ENCODE measurements around the gene DPYD.
"Not testable (repeated sequence)": the region's sequence is repeated elsewhere in the genome, so short reads cannot be mapped to it uniquely, and the experiment has no call there.

DPYD gene

GRCh38 chr1:97231354-97231753 is 689.5 kb downstream of the DPYD start:
- H3K36me3 Mint-ChIP-seq (ENCODE audit: insufficient read depth), result peaks cover 12% of the 10 kb centered on the region
- DNase-seq; ATAC-seq (replicated peaks); H3K4me3 Mint-ChIP-seq; H3K4me1 Mint-ChIP-seq (ENCODE audit: low read depth in 2 of 2); H3K27ac Mint-ChIP-seq; H3K9me3 Mint-ChIP-seq; H3K27me3 Mint-ChIP-seq: not testable (repeated sequence)

GRCh38 chr1:97212671-97213070 is 708.2 kb downstream of the DPYD start:
- Mint-ChIP-seq H3K9me3 (no peaks in the 10 kb centered on the region), H3K4me1 (ENCODE audit: low read depth in 2 of 2) (peaks cover 0 to 2% of the 10 kb centered on the region in 2 donors), H3K27ac (no peak overlapping the region), H3K36me3 (ENCODE audit: insufficient read depth) (peaks cover 4% of the 10 kb centered on the region), H3K4me3 (no peak overlapping the region), H3K27me3 (no peaks in the 10 kb centered on the region)
- DNase-seq (no peak), ATAC-seq (replicated peaks) (no peak)

GRCh38 chr1:97210307-97210706 is 710.5 kb downstream of the DPYD start:
- no peaks in the 10 kb centered on the region for H3K9me3 Mint-ChIP-seq
- ATAC-seq (replicated peaks) (no peak), DNase-seq (no peak)
- no peak overlapping the region for H3K27ac Mint-ChIP-seq
- no peaks in the 10 kb centered on the region for H3K27me3 Mint-ChIP-seq
- no peak overlapping the region for H3K4me3 Mint-ChIP-seq
- peaks cover 0 to 2% of the 10 kb centered on the region in 2 donors for H3K4me1 Mint-ChIP-seq (ENCODE audit: low read depth in 2 of 2)
- H3K36me3 Mint-ChIP-seq (ENCODE audit: insufficient read depth), result no peaks in the 10 kb centered on the region

GRCh38 chr1:97209381-97209957 is 711.4 kb downstream of the DPYD start:
- Mint-ChIP-seq H3K4me3 (no peak overlapping the region), H3K4me1 (ENCODE audit: low read depth in 2 of 2) (peaks cover 0 to 2% of the 10 kb centered on the region in 2 donors), H3K9me3 (no peaks in the 10 kb centered on the region), H3K36me3 (ENCODE audit: insufficient read depth) (no peaks in the 10 kb centered on the region), H3K27me3 (no peaks in the 10 kb centered on the region), H3K27ac (no peak overlapping the region)
- DNase-seq (no peak), ATAC-seq (replicated peaks) (no peak)

- Mint-ChIP-seq H3K27ac (no peak overlapping the region), H3K4me3 (no peak overlapping the region), H3K27me3 (no peaks in the 10 kb centered on the region), H3K36me3 (ENCODE audit: insufficient read depth) (no peaks in the 10 kb centered on the region), H3K4me1 (ENCODE audit: low read depth in 2 of 2) (no peaks in the 10 kb centered on the region), H3K9me3 (no peaks in the 10 kb centered on the region)
- no peak for ATAC-seq (replicated peaks)
- no peak for DNase-seq
Measured at GRCh38 chr1:97207868-97208267, 713.0 kb downstream of the DPYD start.

- H3K27me3 Mint-ChIP-seq, result no peaks in the 10 kb centered on the region
- ATAC-seq (replicated peaks) (no peak), DNase-seq (no peak)
- H3K4me1 Mint-ChIP-seq (ENCODE audit: low read depth in 2 of 2), result no peaks in the 10 kb centered on the region
- H3K27ac Mint-ChIP-seq, result no peak overlapping the region
- no peaks in the 10 kb centered on the region for H3K36me3 Mint-ChIP-seq (ENCODE audit: insufficient read depth)
- H3K9me3 Mint-ChIP-seq, result no peaks in the 10 kb centered on the region
- H3K4me3 Mint-ChIP-seq, result no peak overlapping the region
Measured at GRCh38 chr1:97204468-97204867, 716.4 kb downstream of the DPYD start.

GRCh38 chr1:97202481-97203380 is 718.1 kb downstream of the DPYD start:
- ATAC-seq (replicated peaks) (no peak), DNase-seq (no peak)
- Mint-ChIP-seq H3K27ac (no peak overlapping the region), H3K36me3 (ENCODE audit: insufficient read depth) (no peaks in the 10 kb centered on the region), H3K4me3 (no peak overlapping the region), H3K27me3 (no peaks in the 10 kb centered on the region), H3K9me3 (no peaks in the 10 kb centered on the region), H3K4me1 (ENCODE audit: low read depth in 2 of 2) (no peaks in the 10 kb centered on the region)

GRCh38 chr1:97201641-97202040 is 719.2 kb downstream of the DPYD start:
- no peaks in the 10 kb centered on the region for H3K9me3 Mint-ChIP-seq
- no peaks in the 10 kb centered on the region for H3K4me1 Mint-ChIP-seq (ENCODE audit: low read depth in 2 of 2)

GRCh38 chr1:97200595-97200994 is 720.2 kb downstream of the DPYD start:
- H3K4me3 Mint-ChIP-seq, result no peak overlapping the region
- DNase-seq (no peak), ATAC-seq (replicated peaks) (no peak)
- H3K36me3 Mint-ChIP-seq (ENCODE audit: insufficient read depth), result no peaks in the 10 kb centered on the region
- H3K4me1 Mint-ChIP-seq (ENCODE audit: low read depth in 2 of 2), result no peaks in the 10 kb centered on the region
- H3K9me3 Mint-ChIP-seq, result no peaks in the 10 kb centered on the region
- no peaks in the 10 kb centered on the region for H3K27me3 Mint-ChIP-seq
- no peak overlapping the region for H3K27ac Mint-ChIP-seq

More at GRCh38 chr1:97201641-97202040, 719.2 kb downstream of the DPYD start:
- no peak for ATAC-seq (replicated peaks)
- Mint-ChIP-seq H3K27ac (no peak overlapping the region), H3K27me3 (no peaks in the 10 kb centered on the region), H3K4me3 (no peak overlapping the region), H3K36me3 (ENCODE audit: insufficient read depth) (no peaks in the 10 kb centered on the region)
- DNase-seq, result no peak

GRCh38 chr1:97196825-97197516 is 723.9 kb downstream of the DPYD start:
- no peak overlapping the region for H3K4me3 Mint-ChIP-seq
- H3K27ac Mint-ChIP-seq, result no peak overlapping the region
- H3K9me3 Mint-ChIP-seq, result no peaks in the 10 kb centered on the region
- no peaks in the 10 kb centered on the region for H3K27me3 Mint-ChIP-seq
- ATAC-seq (replicated peaks), result no peak
- peaks cover 9% of the 10 kb centered on the region for H3K36me3 Mint-ChIP-seq (ENCODE audit: insufficient read depth)
- H3K4me1 Mint-ChIP-seq (ENCODE audit: low read depth in 2 of 2), result no peaks in the 10 kb centered on the region
- no peak for DNase-seq

- Mint-ChIP-seq H3K27me3 (no peaks in the 10 kb centered on the region), H3K4me3 (no peak overlapping the region), H3K27ac (no peak overlapping the region), H3K36me3 (ENCODE audit: insufficient read depth) (peaks cover 11% of the 10 kb centered on the region), H3K4me1 (ENCODE audit: low read depth in 2 of 2) (no peaks in the 10 kb centered on the region), H3K9me3 (no peaks in the 10 kb centered on the region)
- no peak for ATAC-seq (replicated peaks)
- DNase-seq, result no peak
Measured at GRCh38 chr1:97192872-97193572, 727.8 kb downstream of the DPYD start.

- no peaks in the 10 kb centered on the region for H3K4me1 Mint-ChIP-seq (ENCODE audit: low read depth in 2 of 2)
- H3K36me3 Mint-ChIP-seq (ENCODE audit: insufficient read depth), result peaks cover 11% of the 10 kb centered on the region
- H3K4me3 Mint-ChIP-seq, result no peak overlapping the region
- no peak for DNase-seq
- H3K27me3 Mint-ChIP-seq, result no peaks in the 10 kb centered on the region
- ATAC-seq (replicated peaks), result no peak
- no peaks in the 10 kb centered on the region for H3K9me3 Mint-ChIP-seq
- H3K27ac Mint-ChIP-seq, result no peak overlapping the region
Measured at GRCh38 chr1:97190326-97190725, 730.5 kb downstream of the DPYD start.

GRCh38 chr1:97186381-97186780 is 734.5 kb downstream of the DPYD start:
- ATAC-seq (replicated peaks) (no peak), DNase-seq (no peak)
- H3K9me3 Mint-ChIP-seq, result no peaks in the 10 kb centered on the region
- no peak overlapping the region for H3K4me3 Mint-ChIP-seq
- no peaks in the 10 kb centered on the region for H3K4me1 Mint-ChIP-seq (ENCODE audit: low read depth in 2 of 2)
- H3K27ac Mint-ChIP-seq, result no peak overlapping the region
- H3K27me3 Mint-ChIP-seq, result no peaks in the 10 kb centered on the region
- H3K36me3 Mint-ChIP-seq (ENCODE audit: insufficient read depth), result no peaks in the 10 kb centered on the region
